Epithelial cell of proximal tubule (primary cell): ENCODE measurements around the gene AGRN. TPM values are rescaled to one million over a fixed set of nuclear protein-coding genes. Genes with fewer than 3 reads are reported as not detected.

Experiments
- DNase-seq: peaks from one replicate; pipeline ENCODE4 v3.0.0-alpha.2; 2011; ENCODE audit warnings: low read depth
- H3K4me3 ChIP-seq: 2 replicates; pipeline ENCODE4 v1.5.1; 2011; ENCODE audit warnings: low read depth, mild to moderate bottlenecking, low read length
- CTCF ChIP-seq: conservative IDR thresholded peaks from 2 replicates; pipeline ENCODE4 v1.5.1; 2012; ENCODE audit warnings: low read depth, mild to moderate bottlenecking, low read length
- total RNA-seq: library from RNA; depleted of rRNA; stranded (reverse); fragments of >200 nt; gene quantifications from 2 replicates; pipeline ENCODE4 v1.2.3, GENCODE V29; 2015

The AGRN gene
- total RNA-seq, 1 donor from 2014 or later = 462 TPM

GRCh38 chr1:1046767-1047166, 26.8 kb downstream of the AGRN start:
- DNase-seq = no peak
- TF ChIP-seq CTCF = no peak
- H3K4me3 ChIP-seq = no peak overlapping the region

- no peak for TF ChIP-seq CTCF
- DNase-seq = no peak
These were observed 27.5 kb downstream of the AGRN start for GRCh38 chr1:1047407-1047806.

GRCh38 chr1:1047963-1048362, 28.0 kb downstream of the AGRN start:
- no peak for TF ChIP-seq CTCF
- no peak for DNase-seq
- H3K4me3 ChIP-seq = no peak overlapping the region

More at GRCh38 chr1:1047407-1047806, 27.5 kb downstream of the AGRN start:
- no peak overlapping the region for H3K4me3 ChIP-seq

- no peak overlapping the region for H3K4me3 ChIP-seq
- TF ChIP-seq CTCF = no peak
- no peak for DNase-seq
These were observed 28.8 kb downstream of the AGRN start for GRCh38 chr1:1048765-1049164.

- TF ChIP-seq CTCF = no peak
- no peak for DNase-seq
- H3K4me3 ChIP-seq = no peak overlapping the region
These were observed 29.6 kb downstream of the AGRN start for GRCh38 chr1:1049318-1050165.

GRCh38 chr1:1050577-1051052, 30.7 kb downstream of the AGRN start:
- H3K4me3 ChIP-seq = no peak overlapping the region
- TF ChIP-seq CTCF = no peak
- no peak for DNase-seq
